Activated CD4-positive, CD25-positive, alpha-beta regulatory T cell treated with anti-CD3 and anti-CD28 coated beads, Interleukin-2, amount 50 U/mL, for 16 hours (primary cell): ENCODE measurements around the gene DNAJB13.
"Not testable (repeated sequence)": the region's sequence is repeated elsewhere in the genome, so short reads cannot be mapped to it uniquely, and the experiment has no call there.

ENCODE experiments used
- DNase-seq: peaks from one replicate; pipeline ENCODE4 v3.0.0-alpha.2; 2020; ENCODE audit warnings: low read depth, low spot score

Gene DNAJB13

DNA sequence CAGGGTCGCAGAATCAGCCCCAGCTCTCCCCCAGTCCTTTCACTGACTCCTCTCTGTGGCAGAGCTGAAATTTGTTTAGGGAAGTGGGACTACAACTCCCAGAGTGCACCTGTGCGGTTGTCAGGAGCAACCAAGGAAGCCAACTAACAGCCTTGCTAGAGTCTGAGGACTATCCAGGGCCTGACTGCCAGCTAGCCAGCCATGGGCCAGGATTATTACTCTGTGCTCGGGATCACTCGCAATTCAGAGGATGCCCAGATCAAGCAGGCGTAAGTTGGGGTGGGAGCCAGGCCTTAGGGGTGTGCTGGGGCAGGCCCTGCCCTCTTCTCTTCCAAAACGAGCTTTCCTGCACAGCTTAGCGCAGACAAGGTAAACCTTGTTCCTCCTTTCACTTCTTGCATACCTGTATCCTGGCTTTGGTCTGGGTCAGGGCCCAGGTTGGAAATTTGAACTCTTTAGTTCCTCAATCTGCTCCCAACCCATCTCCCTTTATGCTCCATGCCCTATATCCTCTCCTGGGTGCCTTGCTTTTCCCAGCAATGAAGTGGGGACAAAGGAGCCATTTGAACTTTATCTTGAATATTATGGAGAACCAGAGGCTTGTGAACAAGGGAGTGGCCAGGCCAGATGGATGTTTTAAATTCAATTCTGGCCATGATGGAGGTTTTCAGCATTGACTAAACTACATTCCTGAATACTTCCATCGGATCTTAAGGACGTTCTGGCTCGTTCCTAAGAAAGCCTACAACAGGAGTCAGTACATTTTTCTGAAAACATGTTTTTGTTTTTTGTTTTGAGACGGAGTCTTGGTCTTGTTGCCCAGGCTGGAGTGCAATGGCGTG lies at the start of gene DNAJB13:
TSS of gene DNAJB13 (plus strand) at position 158 of the 842 bp plus-strand sequence. CDS start at position 202, 44 bp downstream.
- DNase-seq = no peak

GRCh38 chr11:73902303-73902702 lies 48.5 kb upstream of the DNAJB13 start:
- no peak for DNase-seq

DNA sequence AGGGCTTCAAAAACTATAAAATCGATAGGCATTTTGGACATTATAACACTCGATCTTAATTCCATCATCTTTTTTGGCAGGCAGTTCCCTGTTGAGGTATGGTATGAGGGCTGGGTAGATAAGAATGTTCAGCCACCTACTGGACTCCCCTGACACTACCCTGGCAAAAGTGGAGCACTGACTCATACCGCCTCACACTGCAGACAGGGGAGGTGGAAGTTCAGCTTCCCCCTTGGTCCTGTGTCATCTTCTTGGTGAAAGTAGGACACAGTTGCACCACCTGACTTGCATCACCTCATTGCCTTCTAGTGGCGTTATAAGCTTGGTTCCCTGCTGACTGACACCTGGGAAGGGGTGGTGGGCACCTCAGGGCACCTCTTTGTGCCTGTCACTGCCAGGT lies 43.6 kb upstream of the DNAJB13 start:
- no peak for DNase-seq

- DNase-seq = no peak
These were observed 38.8 kb upstream of the DNAJB13 start for GRCh38 chr11:73912026-73912425.

DNA sequence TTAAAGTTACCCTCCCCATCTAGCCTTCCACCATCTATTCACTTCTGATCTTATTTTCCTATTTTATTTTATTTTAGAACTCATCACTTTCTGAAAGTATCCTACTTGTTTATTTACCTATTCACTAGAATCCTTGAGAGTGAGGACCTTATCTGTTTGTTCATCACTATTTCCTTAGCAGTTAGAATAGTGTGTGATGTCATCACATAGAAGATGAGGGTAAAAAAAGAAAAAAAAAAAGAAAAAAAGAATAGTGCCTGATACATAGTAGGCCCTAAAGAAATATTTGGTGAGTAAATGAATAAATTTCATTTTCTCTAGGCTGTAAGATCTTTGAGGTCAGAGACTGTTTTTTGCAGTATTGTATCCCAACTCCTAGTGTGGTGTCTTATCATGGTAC lies 37.4 kb upstream of the DNAJB13 start:
- DNase-seq = no peak

DNA sequence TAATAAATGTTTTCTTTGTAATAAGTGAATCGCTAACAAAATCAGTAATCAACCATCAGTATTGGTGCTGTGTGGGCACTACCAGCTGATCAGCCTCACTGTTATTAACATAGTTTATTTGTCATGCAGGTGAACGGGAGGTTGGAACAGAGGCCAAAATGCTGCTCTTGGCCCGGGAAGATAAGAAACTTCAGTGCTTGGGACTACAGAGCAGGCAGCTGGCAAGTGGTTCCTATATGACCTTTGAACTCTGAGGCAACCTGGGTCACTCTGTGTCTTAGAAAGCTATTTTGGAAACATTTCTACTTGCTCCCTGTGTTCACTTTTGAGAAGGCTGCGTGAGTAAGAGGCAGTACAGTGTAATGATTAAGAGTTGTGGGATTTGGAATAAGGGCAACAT lies 36.5 kb upstream of the DNAJB13 start:
- DNase-seq = no peak

- DNase-seq = no peak
These were observed 34.4 kb upstream of the DNAJB13 start for GRCh38 chr11:73916435-73916834.

DNA sequence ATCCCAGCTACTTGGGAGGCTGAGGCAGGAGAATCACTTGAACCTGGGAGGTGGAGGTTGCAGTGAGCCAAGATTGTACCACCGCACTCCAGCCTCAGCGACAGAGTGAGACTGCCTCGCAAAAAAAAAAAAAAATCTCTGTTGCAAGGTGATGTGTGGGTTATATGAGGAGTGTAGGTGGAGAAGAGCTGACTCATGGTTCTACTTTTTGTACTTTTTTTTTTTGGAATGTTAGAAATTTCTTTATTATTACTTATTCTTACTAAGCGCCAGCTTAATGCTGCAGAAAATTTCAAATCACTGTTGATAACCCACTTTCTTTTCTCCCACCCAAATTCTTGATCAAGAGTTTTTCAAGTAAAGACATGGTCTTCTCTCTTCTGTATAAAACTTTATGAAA lies 29.6 kb upstream of the DNAJB13 start:
- DNase-seq = no peak

DNA sequence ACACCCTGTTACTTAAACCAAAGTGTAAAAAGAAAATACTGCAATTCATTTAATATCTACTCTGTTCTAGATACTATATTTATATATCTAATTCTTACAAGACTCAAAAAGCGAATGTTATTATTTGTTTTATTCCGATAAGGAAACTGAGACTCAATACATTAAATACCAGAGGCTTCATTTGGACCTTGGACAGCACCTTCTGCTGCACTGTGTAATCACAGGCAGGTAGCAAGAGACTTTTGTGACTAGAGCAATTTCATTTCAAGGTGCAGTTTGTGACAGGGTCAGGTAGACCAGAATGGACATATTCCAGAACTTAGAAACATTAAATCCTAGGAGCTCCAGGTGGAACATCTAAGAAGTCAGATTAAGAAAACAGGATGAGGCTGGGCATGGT lies 21.4 kb upstream of the DNAJB13 start:
- DNase-seq = no peak

- no peak for DNase-seq
These were observed 19.7 kb upstream of the DNAJB13 start for GRCh38 chr11:73931039-73931645.

- no peak for DNase-seq
These were observed 18.9 kb upstream of the DNAJB13 start for GRCh38 chr11:73931951-73932350.

GRCh38 chr11:73932781-73933180 lies 18.0 kb upstream of the DNAJB13 start:
- DNase-seq = no peak

DNA sequence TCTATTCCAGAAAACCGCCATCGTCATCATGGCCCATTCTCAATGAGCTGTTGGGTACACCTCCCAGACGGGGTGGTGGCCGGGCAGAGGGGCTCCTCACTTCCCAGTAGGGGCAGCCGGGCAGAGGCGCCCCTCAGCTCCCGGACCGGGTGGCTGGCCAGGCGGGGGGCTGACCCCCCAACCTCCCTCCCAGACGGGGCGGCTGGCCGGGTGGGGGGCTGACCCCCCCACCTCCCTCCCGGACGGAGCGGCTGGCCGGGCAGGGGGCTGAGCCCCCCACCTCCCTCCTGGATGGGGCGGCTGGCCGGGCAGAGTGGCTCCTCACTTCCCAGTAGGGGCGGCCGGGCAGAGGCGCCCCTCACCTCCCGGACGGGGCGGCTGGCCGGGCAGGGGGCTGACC lies 14.8 kb upstream of the DNAJB13 start:
- not testable (repeated sequence) for DNase-seq

DNA sequence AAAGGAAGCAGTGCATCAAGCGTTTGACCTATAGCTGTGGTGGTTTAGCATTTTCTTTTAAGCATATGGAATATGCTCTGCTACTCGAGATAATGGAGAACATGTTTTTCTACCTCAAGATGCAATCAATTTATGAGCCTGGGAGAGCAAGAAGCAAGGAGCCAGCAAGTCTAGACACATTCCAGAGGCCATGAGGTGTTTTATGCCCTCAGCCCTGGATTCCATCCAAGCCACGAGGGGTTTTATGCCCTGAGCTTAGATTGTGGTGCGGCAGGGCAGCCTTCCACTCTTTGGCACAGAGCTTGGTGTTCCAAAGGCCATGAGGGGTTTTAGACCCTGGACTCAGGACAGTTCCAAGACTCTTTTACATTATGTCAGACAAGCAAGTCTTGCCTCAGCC lies 11.7 kb upstream of the DNAJB13 start:
- no peak for DNase-seq

DNA sequence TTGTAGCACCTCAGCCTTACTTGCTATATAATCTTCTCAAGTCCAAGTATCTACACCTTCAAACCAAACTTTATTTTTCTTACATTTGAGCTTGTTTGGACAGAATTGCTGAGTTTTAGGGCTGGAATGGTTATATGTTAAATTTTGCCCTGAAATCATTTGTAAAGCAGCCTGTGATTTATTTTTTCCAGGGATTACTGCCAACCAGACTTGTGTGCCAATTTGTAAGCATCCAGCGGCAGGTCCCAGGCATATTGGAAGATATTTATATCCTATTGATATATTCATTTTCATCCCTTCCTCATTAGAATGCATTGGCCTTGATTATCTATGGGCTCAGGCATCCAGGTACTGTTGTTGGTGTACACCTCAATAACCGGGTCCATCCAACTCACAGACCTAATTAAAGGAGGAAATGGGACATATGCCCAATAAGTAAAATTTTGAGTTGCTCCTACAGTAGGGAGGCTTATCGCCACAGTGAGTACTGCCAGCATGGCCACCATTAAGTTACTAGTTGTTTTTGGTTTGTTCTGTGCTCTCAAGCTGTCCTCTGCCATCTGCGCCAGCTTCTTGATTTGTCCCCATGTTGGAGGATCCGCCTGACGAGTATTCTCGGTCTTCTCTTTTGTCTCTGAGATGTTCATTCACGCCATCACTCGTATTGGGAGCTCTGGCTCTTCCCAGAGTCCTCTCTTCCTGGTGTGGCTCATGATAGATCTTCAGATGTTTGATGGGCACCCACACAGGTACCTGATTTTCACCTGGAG lies 9.8 kb upstream of the DNAJB13 start:
- DNase-seq = no peak

DNA sequence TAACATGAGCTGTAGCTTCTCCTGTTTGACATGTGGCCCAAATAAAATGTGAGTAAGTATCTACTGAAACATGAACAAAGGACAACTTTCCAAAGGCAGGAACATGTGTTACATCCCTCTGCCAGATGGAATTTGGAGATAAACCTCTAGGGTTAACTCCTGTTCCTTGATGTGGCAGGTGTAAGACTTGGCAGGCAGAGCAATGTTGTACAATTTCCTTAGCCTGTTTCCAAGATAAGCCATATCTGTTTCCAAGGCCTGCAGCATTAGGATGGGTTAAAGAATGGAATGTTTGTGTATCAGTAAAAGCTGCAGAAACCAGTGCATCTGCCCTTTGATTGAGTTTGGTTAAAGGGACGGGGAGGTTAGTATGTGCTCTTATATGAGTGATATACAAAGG lies 8.8 kb upstream of the DNAJB13 start:
- DNase-seq = no peak

- no peak for DNase-seq
These were observed 6.7 kb upstream of the DNAJB13 start for GRCh38 chr11:73944085-73944484.

- no peak for DNase-seq
These were observed 5.9 kb upstream of the DNAJB13 start for GRCh38 chr11:73944901-73945300.

DNA sequence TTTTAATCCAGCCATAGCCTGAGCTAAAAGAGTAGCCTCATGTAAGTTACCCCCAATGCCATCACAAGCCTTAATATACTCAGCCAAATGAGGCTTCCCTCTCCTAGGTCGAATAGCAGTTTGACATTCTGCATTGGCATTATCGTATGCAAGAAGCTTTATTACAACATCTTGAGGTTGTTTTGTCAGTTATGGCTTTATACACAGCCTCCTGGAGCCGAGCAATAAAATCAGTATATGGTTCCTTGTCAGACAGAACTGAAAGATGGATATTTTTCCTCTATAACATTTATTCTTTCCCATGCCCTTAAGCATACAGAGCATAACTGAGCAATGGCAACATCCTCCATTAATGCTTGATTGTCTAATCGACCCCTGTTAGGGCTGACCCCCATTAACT lies 5.4 kb upstream of the DNAJB13 start:
- no peak for DNase-seq

GRCh38 chr11:73946798-73947458 lies 3.9 kb upstream of the DNAJB13 start:
- no peak for DNase-seq

DNA sequence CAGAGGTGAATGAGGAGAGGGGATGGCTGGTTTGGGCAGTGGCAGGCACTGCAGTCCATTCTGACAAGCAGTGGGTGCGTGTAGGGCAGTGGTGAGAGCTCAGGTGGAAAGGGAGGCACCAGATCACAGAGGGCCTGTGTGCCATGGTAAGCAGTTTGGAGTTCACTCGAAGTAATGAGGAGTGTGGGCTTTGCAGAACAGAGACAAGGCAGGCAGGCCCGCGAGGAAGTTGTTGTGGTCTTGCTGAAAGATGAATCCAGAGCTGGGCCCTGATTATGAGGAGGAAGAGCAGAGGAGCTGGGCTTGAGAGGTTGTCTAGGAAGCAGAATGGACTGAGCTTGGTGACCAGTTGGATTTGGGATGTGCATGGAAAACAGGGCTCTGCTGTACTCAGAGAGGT lies 1.6 kb upstream of the DNAJB13 start:
- no peak for DNase-seq

- no peak for DNase-seq
These were observed 914 bp upstream of the DNAJB13 start for GRCh38 chr11:73949912-73950311.
